Ascending aorta (tissue), 2 donors: ENCODE data around the gene CLASP1. TPM values are rescaled to one million over a fixed set of nuclear protein-coding genes. Genes with fewer than 3 reads are reported as not detected.

Experiments used
- DNase-seq, 2 donors: peaks; one replicate each; pipeline ENCODE4 v3.0.0-alpha.2; 2019; ENCODE audit warnings: low spot score in 2 of 2
- H3K27ac ChIP-seq, 2 donors: fragments of 200-600 bp; sonication (generic); one replicate each; pipeline ENCODE4 v1.5.1; 2016 to 2017; ENCODE audit warnings: mild to moderate bottlenecking in 1 of 2
- H3K27me3 ChIP-seq: fragments of 200-600 bp; sonication (generic); one replicate; pipeline ENCODE4 v1.5.1; 2017
- H3K36me3 ChIP-seq, 2 donors: fragments of 200-600 bp; sonication (generic); one replicate each; pipeline ENCODE4 v1.5.1; 2016
- H3K4me1 ChIP-seq, 2 donors: fragments of 200-600 bp; sonication (generic); one replicate each; pipeline ENCODE4 v1.5.1; 2016 to 2017; ENCODE audit warnings: mild to moderate bottlenecking in 1 of 2
- H3K4me3 ChIP-seq, 2 donors: fragments of 200-600 bp; sonication (generic); one replicate each; pipeline ENCODE4 v1.5.1; 2016 to 2017; ENCODE audit warnings: mild to moderate bottlenecking in 1 of 2
- H3K9me3 ChIP-seq, 2 donors: fragments of 200-600 bp; sonication (generic); one replicate each; pipeline ENCODE4 v1.5.1; 2016
- CTCF ChIP-seq, 3 experiments: fragments of 200-600 bp in 2 of 3; fragments of 450-650 bp in 1 of 3; sonication (generic) in 2 of 3; IDR thresholded peaks; one replicate each; pipeline ENCODE4 v1.5.1; 2016 to 2019; ENCODE audit warnings: antibody characterized with exemption in 3 of 3, mild to moderate bottlenecking in 1 of 3, moderate library complexity in 1 of 3
- intact Hi-C: fragments of 100-400 bp; cut with DNase I; formaldehyde crosslinking; loops from one replicate; pipeline ENCODE4 v1.15.1; 2023
- total RNA-seq: library from RNA; depleted of rRNA; stranded (reverse); fragments of >200 nt; gene quantifications from one replicate; pipeline ENCODE4 v1.1.0, GENCODE V29; 2016

CLASP1 gene
- total RNA-seq, 1 donor from 2014 or later, result 78.0 TPM

DNA sequence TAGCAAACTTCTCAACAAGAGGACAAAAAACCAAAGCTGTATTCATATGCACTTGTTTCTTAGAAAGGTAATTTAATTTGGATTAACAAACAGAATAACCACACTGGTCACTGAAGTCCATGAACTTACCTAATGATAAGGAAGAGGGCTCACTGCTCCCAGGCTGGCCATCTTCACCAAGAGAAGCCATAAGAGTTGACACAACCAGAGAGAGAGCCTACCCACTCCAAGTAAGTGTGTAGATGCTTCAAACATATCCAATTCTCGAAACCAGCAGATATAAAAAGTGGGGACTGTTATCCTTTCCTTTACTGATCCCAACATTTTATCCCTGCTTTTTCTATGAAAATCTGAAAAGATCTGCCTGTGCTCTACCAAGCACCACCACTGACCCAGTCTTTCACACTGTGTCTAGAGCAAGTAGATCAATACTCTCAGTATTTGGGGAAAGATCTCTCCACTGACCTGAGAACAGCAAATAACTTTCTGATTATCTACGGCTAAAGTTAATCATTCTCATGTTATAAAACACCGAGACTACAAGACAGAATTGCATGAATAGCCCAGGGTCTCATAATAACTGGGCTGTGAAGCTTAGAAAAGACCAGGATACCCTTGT is 230.1 kb downstream of the CLASP1 start:
- Histone ChIP-seq H3K27ac (no peak overlapping the region), H3K4me1 (no peaks in the 10 kb centered on the region), H3K9me3 (no peaks in the 10 kb centered on the region), H3K36me3 (peaks cover 28 to 39% of the 10 kb centered on the region in 2 donors), H3K27me3 (no peaks in the 10 kb centered on the region), H3K4me3 (no peak overlapping the region)
- no peak for DNase-seq
- no peak for TF ChIP-seq CTCF (IDR thresholded peaks at IDR 0.05)
- intact Hi-C loops, result no loop called here

DNA sequence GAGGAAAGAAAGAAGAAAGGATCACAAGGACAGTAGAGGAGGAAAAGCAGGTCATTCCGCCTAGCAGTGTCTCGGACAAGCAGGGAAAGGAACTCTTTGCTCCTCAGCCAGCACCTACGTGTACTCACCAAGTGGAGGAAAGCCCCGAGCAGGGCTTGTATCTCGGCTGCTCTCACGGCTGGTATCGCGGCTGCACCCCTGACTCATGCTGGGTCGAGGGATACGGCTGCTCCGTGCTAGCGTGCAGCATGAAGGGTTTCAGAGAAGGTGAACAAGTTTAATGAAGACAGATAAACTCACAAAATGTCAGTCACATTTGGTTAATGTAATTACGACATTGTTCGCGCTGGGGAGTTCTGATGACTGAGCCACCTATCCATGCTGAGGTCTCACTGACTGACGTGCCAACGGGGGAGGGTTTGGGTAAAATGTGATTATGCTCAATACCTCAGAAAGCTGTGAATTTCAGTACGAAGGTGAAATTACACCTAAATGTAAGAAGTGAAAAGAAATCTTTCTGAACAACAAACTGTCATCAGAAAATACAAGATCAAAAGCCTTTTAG is 230.7 kb downstream of the CLASP1 start:
- intact Hi-C loops, result no loop called here
- Histone ChIP-seq H3K9me3 (no peaks in the 10 kb centered on the region), H3K27me3 (no peaks in the 10 kb centered on the region), H3K27ac (no peak overlapping the region), H3K4me1 (no peaks in the 10 kb centered on the region), H3K4me3 (no peak overlapping the region), H3K36me3 (peaks cover 28 to 37% of the 10 kb centered on the region in 2 donors)
- no peak for TF ChIP-seq CTCF (IDR thresholded peaks at IDR 0.05)
- no peak for DNase-seq

GRCh38 chr2:121417826-121418225 is 231.4 kb downstream of the CLASP1 start:
- no peaks in the 10 kb centered on the region for H3K27me3 ChIP-seq
- no peak overlapping the region for H3K27ac ChIP-seq
- no peak for TF ChIP-seq CTCF (IDR thresholded peaks at IDR 0.05)
- H3K4me3 ChIP-seq, result no peak overlapping the region
- no peaks in the 10 kb centered on the region for H3K4me1 ChIP-seq
- H3K9me3 ChIP-seq, result no peaks in the 10 kb centered on the region
- peaks cover 28 to 37% of the 10 kb centered on the region in 2 donors for H3K36me3 ChIP-seq
- intact Hi-C loops, result no loop called here
- DNase-seq, result no peak

DNA sequence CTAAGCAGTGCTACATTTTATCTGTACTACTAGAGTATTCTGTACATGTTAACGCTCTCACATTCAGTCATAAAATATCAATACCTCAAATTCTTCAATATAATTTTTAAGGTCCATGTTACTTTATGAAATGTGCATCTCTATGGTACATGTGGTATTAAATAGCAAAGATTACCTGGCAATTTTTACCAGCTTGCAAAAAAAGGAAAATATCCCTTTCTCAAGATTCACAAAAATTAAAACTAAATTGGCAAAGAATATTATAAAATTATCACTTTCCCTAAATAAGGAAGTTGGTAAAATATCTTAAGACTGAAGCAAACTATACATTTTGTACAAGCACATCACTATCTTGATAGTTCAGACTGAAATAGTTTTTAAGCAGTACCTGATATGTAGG is 233.5 kb downstream of the CLASP1 start:
- no peak overlapping the region for H3K27ac ChIP-seq
- no peak for DNase-seq
- peaks cover 22 to 34% of the 10 kb centered on the region in 2 donors for H3K36me3 ChIP-seq
- TF ChIP-seq CTCF (IDR thresholded peaks at IDR 0.05), result no peak
- H3K4me1 ChIP-seq, result no peaks in the 10 kb centered on the region
- no peaks in the 10 kb centered on the region for H3K27me3 ChIP-seq
- H3K4me3 ChIP-seq, result no peak overlapping the region
- no peaks in the 10 kb centered on the region for H3K9me3 ChIP-seq
- intact Hi-C loops, result no loop called here

GRCh38 chr2:121412349-121412748 is 236.9 kb downstream of the CLASP1 start:
- DNase-seq, result no peak
- intact Hi-C loops, result no loop called here
- TF ChIP-seq CTCF (IDR thresholded peaks at IDR 0.05), result no peak
- Histone ChIP-seq H3K27me3 (no peaks in the 10 kb centered on the region), H3K4me3 (no peak overlapping the region), H3K27ac (no peak overlapping the region), H3K4me1 (no peaks in the 10 kb centered on the region), H3K9me3 (no peaks in the 10 kb centered on the region), H3K36me3 (peaks cover 8 to 41% of the 10 kb centered on the region in 2 donors)
